Panc1 (cell line): ENCODE data around the gene PSMB2.

Source experiments
- CTCF ChIP-seq: fragments of 450-650 bp; IDR thresholded peaks from 2 replicates; pipeline ENCODE4 v1.5.1; 2017; ENCODE audit warnings: mild to moderate bottlenecking
- REST ChIP-seq, 2 experiments: IDR thresholded peaks; 2 replicates each; pipeline ENCODE4 v1.6.1; 2011 to 2012; ENCODE audit warnings: low read depth in 2 of 2, control low read depth in 1 of 2, low read length in 1 of 2, mild to moderate bottlenecking in 1 of 2, moderate library complexity in 1 of 2; ENCODE audit not compliant: insufficient read depth in 1 of 2

GRCh38 chr1:35594005-35594760 lies 47.1 kb downstream of the PSMB2 start:
- no peak for TF ChIP-seq CTCF
- no peak for TF ChIP-seq REST (IDR thresholded peaks at IDR 0.05; ENCODE audit: insufficient read depth in 1 of 2, low read depth in 2 of 2, low read length in 1 of 2)
